HG02973 (cell line): ENCODE measurements around the gene MFSD6.
"Not testable (repeated sequence)": the region's sequence is repeated elsewhere in the genome, so short reads cannot be mapped to it uniquely, and the experiment has no call there.

Experiments
- ATAC-seq: cut with Tn5 transposase; IDR thresholded peaks from one replicate; pipeline ENCODE4 v1.9.1; 2021; ENCODE audit warnings: moderate library complexity; ENCODE audit not compliant: unreplicated experiment

Gene MFSD6

GRCh38 chr2:190460487-190460886, 52.3 kb downstream of the MFSD6 start:
- ATAC-seq, result no peak

DNA sequence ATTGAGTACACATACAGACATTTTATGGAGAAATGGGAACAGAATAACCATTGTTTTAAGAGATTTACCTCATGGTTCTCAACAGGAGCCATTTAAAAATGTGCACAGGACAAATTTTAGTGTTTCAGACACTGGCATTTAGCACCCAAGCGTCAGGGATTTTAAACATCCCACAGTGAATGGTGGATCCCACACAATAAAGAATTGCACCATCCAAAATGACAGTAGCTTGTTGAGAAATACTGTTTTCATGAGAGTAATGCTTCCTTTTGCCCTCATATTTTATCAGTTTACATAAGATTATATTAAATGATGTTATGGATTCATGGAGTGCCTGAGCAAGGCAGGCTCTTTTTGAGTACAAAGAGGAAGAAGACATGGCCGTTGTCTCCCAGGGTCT, 54.0 kb downstream of the MFSD6 start:
- ATAC-seq, result no peak

DNA sequence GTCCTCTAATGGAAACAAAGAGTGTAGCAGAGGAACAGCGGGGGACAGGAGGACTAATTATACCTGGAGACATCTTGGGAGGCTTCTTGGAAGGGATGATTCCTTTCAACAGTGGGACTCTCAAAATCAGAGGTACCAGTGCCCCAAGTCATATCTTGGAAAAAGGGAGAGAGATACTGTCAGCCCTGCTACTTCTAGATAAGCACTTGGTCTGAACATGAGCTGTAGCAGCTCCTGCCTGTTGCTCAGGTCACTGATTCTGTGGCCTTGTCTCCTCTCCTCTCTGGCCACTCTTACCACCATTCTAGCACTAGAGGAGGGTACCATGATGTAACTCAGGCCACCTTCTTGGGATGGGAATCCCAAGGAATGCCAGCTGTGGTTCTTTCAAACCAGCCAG, 54.5 kb downstream of the MFSD6 start:
- ATAC-seq, result no peak

GRCh38 chr2:190465060-190465459, 56.9 kb downstream of the MFSD6 start:
- peak; percentile 54 for ATAC-seq

DNA sequence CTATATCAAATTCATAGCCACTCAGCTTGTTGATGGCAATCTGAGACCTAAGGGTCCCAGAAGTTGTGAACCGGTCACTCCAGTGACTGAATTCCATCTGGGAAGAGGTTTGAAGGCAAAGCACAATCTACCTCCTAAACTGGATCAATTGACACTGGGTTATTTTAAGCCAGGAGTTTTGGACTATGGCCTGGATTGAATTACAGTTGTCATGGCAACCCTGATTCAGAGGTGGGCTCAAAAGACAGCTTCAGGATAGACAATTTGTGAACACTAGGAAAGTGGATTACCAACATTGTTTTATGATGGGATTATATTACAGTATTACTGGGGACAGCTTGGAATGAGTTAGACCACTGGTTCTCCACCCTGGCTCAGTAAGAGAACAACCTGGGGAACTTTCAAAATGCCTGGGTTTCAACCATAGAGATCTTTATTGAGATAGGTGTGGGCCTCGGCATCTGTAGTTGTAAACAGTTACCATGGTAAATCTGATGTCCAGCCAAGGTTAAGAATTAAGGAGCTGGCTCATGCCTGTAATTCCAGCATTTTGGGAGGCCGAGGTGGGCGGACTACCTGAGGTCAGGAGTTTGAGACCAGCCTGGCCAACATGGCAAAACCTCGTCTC, 58.8 kb downstream of the MFSD6 start:
- ATAC-seq, result no peak

DNA sequence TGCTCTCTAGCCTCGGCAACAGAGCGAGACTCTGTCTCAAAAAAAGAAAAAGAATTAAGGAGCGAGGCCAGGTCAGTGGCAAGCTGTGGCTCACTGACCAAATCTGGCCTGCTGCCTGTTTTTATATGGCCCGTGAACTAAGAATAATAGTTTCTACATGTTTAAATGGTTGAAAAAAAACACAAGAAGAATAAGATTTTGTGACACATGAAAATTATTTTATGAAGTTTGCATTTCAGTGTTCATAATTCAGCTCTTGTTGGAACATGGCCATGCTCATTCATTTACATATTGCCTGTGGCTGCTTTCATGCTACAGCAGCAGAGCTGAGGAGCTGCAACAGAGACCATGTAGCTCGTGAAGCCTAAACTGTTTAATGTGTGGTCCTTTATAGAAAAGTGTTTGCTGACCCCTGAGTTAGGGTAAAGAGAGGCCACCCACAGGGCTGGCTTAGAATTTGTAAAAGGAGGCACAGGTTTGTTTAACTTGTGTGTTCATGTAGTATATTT, 59.5 kb downstream of the MFSD6 start:
- ATAC-seq, result no peak

DNA sequence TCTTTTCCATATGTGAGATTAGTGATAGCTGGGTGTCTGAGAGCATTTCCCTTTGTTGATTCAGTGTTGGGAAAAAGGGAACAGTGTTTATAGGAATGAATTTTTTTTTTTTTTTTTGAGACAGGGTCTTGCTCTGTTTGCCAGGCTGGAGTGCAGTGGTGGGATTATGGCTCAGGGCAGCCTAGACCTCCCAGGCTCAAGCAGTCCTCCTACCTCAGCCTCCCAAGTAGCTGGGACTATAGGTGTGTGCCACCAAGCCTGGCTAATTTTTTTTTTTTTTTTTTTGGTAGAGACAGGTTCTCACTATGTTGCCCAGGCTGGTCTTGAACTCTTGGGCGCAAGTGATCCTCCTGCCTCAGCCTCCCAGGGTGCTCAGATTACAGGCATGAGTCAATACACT, 60.2 kb downstream of the MFSD6 start:
- not testable (repeated sequence) for ATAC-seq

- ATAC-seq, result no peak
Measured at GRCh38 chr2:190468814-190469569, 60.8 kb downstream of the MFSD6 start.

GRCh38 chr2:190469771-190470170, 61.6 kb downstream of the MFSD6 start:
- no peak for ATAC-seq

DNA sequence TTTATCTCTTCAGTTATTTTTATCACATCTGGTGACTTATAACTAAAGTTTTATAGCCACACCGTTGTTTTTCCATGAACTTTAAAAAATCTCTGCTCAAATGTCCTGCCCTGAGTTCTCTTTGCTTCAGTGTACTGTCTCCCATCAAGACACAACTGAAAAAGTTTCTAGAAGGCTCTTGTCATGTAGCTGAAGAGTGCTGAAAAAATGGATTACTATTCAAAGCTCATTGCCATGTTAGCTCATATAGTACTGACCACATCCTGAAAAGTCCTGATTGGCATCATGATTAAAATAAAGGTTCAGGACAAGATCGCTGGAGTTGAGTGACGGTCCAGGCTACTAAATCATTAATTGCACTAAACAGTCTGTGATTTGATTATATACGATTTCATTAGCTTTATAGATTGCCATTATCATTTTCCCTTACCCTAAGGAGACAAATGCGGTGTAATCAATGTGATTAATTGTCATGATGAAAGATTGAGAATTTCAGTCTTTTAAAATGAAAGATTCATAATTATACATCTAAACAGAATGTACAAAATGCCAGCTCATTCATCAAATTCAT, 62.2 kb downstream of the MFSD6 start:
- no peak for ATAC-seq

GRCh38 chr2:190477661-190478454, 69.7 kb downstream of the MFSD6 start:
- ATAC-seq, result no peak

GRCh38 chr2:190478572-190479195, 70.5 kb downstream of the MFSD6 start:
- ATAC-seq, result no peak

GRCh38 chr2:190481339-190481738, 73.2 kb downstream of the MFSD6 start:
- no peak for ATAC-seq

DNA sequence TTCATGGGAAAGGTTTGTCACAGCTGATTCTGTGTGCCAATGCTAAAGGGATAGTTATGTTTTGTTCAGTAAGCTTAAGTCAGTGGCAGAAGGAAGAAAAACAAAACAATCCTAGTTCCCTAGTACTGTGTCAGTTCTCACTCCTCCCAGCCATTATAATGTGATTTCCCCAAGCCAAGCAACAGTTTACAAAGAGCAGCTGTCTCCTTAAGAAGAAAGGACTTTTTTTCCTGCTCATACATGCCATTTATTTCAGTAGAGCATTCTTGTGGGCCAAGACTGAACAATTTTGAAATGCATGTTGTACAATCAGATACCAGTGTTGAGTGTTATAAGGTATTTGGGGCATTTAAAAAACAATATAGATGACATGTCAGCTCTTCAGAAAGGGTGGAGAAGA, 74.3 kb downstream of the MFSD6 start:
- no peak for ATAC-seq

DNA sequence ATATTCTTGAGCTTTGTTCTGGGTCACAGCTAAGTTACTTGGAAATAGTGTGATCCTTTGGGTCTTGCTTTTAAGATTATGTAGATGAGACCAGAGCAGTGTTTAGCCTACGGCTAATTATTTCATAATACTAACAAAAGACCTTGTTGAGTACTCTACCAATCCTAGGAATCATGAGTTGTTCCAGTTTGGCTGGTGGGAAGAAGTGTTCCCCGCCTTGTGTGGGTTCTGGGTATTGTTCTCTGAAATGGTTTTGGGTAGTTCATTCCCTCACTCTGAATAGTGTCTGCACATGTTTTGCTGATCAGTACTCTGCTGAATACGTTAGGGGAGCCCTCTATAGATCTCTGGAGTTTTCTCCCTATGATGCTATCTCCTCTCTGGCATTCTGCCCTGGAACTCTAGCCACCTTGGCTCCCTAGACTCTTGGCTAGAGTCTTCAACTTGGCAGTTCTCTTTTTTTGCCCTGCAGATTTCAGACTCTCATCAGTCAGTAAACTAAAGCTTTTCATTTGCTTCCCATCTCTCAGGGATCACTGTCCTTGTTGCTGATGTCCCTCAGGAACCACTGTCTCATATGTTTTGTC, 78.0 kb downstream of the MFSD6 start:
- ATAC-seq, result no peak

DNA sequence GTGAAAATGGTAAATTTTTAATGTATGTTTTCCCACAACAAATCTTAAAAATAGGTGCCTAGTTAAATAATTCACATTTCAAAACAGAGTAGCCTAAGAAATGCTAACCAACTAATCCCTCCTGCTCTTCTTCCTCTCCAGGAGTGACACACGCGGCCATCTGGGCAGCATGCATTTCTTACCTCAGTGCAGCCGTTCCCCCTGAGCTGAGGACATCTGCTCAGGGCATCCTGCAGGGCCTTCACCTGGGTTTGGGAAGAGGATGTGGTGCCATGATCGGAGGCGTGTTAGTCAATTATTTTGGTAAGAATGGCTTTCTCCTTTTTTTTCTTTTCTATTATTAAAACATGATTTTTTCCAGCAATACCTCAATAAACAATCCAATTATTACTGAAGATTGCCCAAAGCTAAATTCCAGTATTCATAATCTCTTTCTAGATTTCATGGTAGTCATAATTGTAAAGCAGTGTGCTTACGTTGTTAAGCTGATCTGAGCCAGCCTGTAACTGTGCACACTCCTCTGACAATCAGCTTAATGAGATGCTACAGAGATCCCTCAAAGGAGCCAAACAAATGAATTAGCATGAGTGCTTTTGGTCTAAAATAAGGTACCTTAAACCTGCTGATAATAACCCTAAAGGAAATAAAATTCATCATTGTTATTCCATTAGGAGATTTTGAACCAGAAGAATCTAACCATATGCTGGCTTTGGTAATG, 80.5 kb downstream of the MFSD6 start:
- no peak for ATAC-seq

DNA sequence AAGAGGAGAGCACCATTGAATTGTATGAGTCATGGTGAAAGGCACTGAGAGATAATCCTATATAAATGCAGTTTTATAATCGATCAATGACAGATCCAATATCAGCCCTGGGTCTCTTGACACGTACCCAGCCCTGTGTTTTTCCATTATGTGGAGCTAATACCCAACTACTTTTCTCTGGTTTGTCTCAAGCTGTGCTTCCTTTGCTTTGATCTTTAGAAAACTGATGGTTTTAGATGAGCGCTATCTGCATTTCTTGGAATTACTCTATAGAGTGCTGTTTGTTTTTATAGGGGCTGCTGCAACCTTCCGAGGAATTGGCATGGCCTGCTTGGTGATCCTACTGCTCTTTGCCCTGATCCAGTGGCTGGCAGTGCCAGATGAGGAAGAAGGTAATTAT, 81.3 kb downstream of the MFSD6 start:
- no peak for ATAC-seq

- no peak for ATAC-seq
Measured at GRCh38 chr2:190490502-190490901, 82.3 kb downstream of the MFSD6 start.

DNA sequence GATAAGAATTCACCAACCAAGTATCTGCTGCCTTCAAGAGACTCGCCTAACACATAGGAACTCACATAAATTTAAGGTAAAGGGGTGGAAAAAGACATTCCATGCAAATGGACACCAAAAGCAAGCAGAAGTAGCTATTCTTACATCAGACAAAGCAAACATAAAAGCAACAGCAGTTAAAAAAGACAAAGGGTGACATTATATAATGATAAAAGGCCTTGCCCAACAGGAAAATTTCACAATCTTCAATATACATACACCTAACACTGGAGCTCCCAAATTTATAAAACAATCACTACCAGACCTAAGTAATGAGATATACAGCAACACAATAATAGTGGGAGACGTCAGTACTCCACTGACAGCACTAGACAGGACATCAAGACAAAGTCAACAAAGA, 84.9 kb downstream of the MFSD6 start:
- no peak for ATAC-seq
